Tibial nerve (tissue), 4 donors: ENCODE measurements around the gene SETDB1. TPM values are rescaled to one million over a fixed set of nuclear protein-coding genes. Genes with fewer than 3 reads are reported as not detected.

ENCODE experiments used
- DNase-seq, 2 donors: peaks; one replicate each; pipeline ENCODE4 v3.0.0-alpha.2; 2019; ENCODE audit warnings: low spot score in 2 of 2
- H3K27ac ChIP-seq, 4 donors: fragments of 200-600 bp; sonication (generic) in 3 of 4; one replicate each; pipeline ENCODE4 v1.5.1; 2017 to 2019; ENCODE audit warnings: mild to moderate bottlenecking in 1 of 4
- H3K27me3 ChIP-seq, 2 donors: fragments of 200-600 bp; sonication (generic) in 1 of 2; one replicate each; pipeline versions ENCODE4 v1.5.1 to v1.6.0; 2017 to 2019
- H3K36me3 ChIP-seq, 3 donors: fragments of 200-600 bp; sonication (generic); one replicate each; pipeline ENCODE4 v1.5.1; 2018 to 2019
- H3K4me1 ChIP-seq, 4 donors: fragments of 200-600 bp; sonication (generic) in 3 of 4; one replicate each; pipeline ENCODE4 v1.5.1; 2017 to 2019
- H3K4me3 ChIP-seq, 4 donors: fragments of 200-600 bp; sonication (generic) in 3 of 4; one replicate each; pipeline ENCODE4 v1.5.1; 2017 to 2019; ENCODE audit warnings: mild to moderate bottlenecking in 1 of 4, moderate library complexity in 1 of 4
- H3K9me3 ChIP-seq, 4 donors: fragments of 200-600 bp; sonication (generic) in 3 of 4; one replicate each; pipeline ENCODE4 v1.5.1; 2017 to 2019
- CTCF ChIP-seq, 5 experiments: fragments of 200-600 bp in 3 of 5; fragments of 450-650 bp in 2 of 5; sonication (generic) in 3 of 5; IDR thresholded peaks; one replicate each; pipeline ENCODE4 v1.5.1; 2016 to 2019; ENCODE audit warnings: antibody characterized with exemption in 5 of 5, mild to moderate bottlenecking in 3 of 5, moderate library complexity in 2 of 5
- EP300 ChIP-seq, 2 donors: sonication (generic); formaldehyde crosslinking; IDR thresholded peaks; one replicate each; pipeline ENCODE4 v1.6.1; 2017; ENCODE audit warnings: antibody characterized with exemption in 2 of 2, mild to moderate bottlenecking in 1 of 2
- POLR2A ChIP-seq, 2 donors: fragments of 450-650 bp; IDR thresholded peaks; one replicate each; pipeline ENCODE4 v1.6.1; 2017; ENCODE audit warnings: antibody characterized with exemption in 2 of 2, mild to moderate bottlenecking in 2 of 2, moderate library complexity in 2 of 2
- WGBS, 2 donors: methylation state at CpG; one replicate each; pipeline ENCODE4 v1.1.5; 2018; 5-methylcytosine and 5-hydroxymethylcytosine counted together
- total RNA-seq, 4 donors: library from RNA; depleted of rRNA; stranded (reverse); fragments of >200 nt; gene quantifications; one replicate each; pipeline ENCODE4 v1.1.0, GENCODE V29; 2016

Gene SETDB1
- total RNA-seq, 4 donors from 2014 or later, result 30.6 to 42.9 (median 35.3) TPM

- Histone ChIP-seq H3K27me3 (no peaks in the 10 kb centered on the region), H3K4me3 (peak overlapping the region in 3 of 4 donors; percentile 73 to 89 (median 85)), H3K4me1 (peaks cover 0 to 72% (median 48%) of the 10 kb centered on the region in 4 donors), H3K9me3 (no peaks in the 10 kb centered on the region), H3K36me3 (peaks cover 0 to 25% (median 13%) of the 10 kb centered on the region in 3 donors), H3K27ac (peak overlapping the region; percentile 96 to 99 (median 97))
- WGBS, 2 donors, result 39 to 57% methylated on average over 5 to 6 of the region's 6 CpGs
- no peak for DNase-seq
- TF ChIP-seq POLR2A (IDR thresholded peaks at IDR 0.05) (no peak), EP300 (IDR thresholded peaks at IDR 0.05) (no peak), CTCF (IDR thresholded peaks at IDR 0.05) (no peak)
Observed at GRCh38 chr1:150971583-150972416, 45.6 kb downstream of the SETDB1 start.

- 33 to 46% methylated on average over 4 of the region's 4 CpGs for WGBS, 2 donors
- H3K4me3 ChIP-seq, result peak overlapping the region in 3 of 4 donors; percentile 73 to 89 (median 85)
- H3K4me1 ChIP-seq, result peaks cover 0 to 79% (median 54%) of the 10 kb centered on the region in 4 donors
- no peaks in the 10 kb centered on the region for H3K9me3 ChIP-seq
- no peak for TF ChIP-seq POLR2A (IDR thresholded peaks at IDR 0.05)
- no peak for TF ChIP-seq CTCF (IDR thresholded peaks at IDR 0.05)
- no peak for TF ChIP-seq EP300 (IDR thresholded peaks at IDR 0.05)
- DNase-seq, result no peak
- H3K36me3 ChIP-seq, result peaks cover 0 to 18% (median 7%) of the 10 kb centered on the region in 3 donors
- H3K27me3 ChIP-seq, result no peaks in the 10 kb centered on the region
- peak overlapping the region; percentile 96 to 99 (median 97) for H3K27ac ChIP-seq
Observed at GRCh38 chr1:150972417-150972940, 46.3 kb downstream of the SETDB1 start.

GRCh38 chr1:150973258-150973835 is 47.2 kb downstream of the SETDB1 start:
- TF ChIP-seq CTCF (IDR thresholded peaks at IDR 0.05) (no peak), POLR2A (IDR thresholded peaks at IDR 0.05) (peak in 1 of 2 donors; percentile 13)
- DNase-seq, result no peak
- peaks cover 0 to 85% (median 58%) of the 10 kb centered on the region in 4 donors for H3K4me1 ChIP-seq
- peaks cover 0 to 9% (median 0%) of the 10 kb centered on the region in 3 donors for H3K36me3 ChIP-seq
- peak overlapping the region; percentile 70 to 89 (median 79) for H3K4me3 ChIP-seq
- H3K27ac ChIP-seq, result peak overlapping the region; percentile 96 to 99 (median 97)
- H3K9me3 ChIP-seq, result no peaks in the 10 kb centered on the region
- no peaks in the 10 kb centered on the region for H3K27me3 ChIP-seq
- 9 to 19% methylated on average over 5 to 15 of the region's 15 CpGs for WGBS, 2 donors

- no peaks in the 10 kb centered on the region for H3K27me3 ChIP-seq
- no peak for DNase-seq
- no peaks in the 10 kb centered on the region for H3K9me3 ChIP-seq
- H3K4me3 ChIP-seq, result peak overlapping the region; percentile 70 to 89 (median 79)
- H3K36me3 ChIP-seq, result peaks cover 0 to 2% (median 0%) of the 10 kb centered on the region in 3 donors
- peaks cover 0 to 85% (median 61%) of the 10 kb centered on the region in 4 donors for H3K4me1 ChIP-seq
- peak in 2 of 5 experiments; percentile 12 to 30 for TF ChIP-seq CTCF (IDR thresholded peaks at IDR 0.05)
- no peak for TF ChIP-seq POLR2A (IDR thresholded peaks at IDR 0.05)
- peak in 1 of 2 donors; percentile 45 for TF ChIP-seq EP300 (IDR thresholded peaks at IDR 0.05)
- WGBS, 2 donors, result 1 to 3% methylated on average over 10 to 50 of the region's 67 CpGs
- peak overlapping the region; percentile 96 to 99 (median 97) for H3K27ac ChIP-seq
Observed at GRCh38 chr1:150973836-150974579, 47.8 kb downstream of the SETDB1 start.
